Ecto neural progenitor cell (in vitro differentiated cells): ENCODE data around the gene GAS7.

Experiments
- DNase-seq: peaks from one replicate; pipeline ENCODE4 v3.0.0-alpha.2; 2018; ENCODE audit warnings: low spot score

Gene GAS7

GRCh38 chr17:10135539-10136257, 62.7 kb downstream of the GAS7 start:
- DNase-seq, result no peak

GRCh38 chr17:10130677-10131076, 67.7 kb downstream of the GAS7 start:
- no peak for DNase-seq

- no peak for DNase-seq
Observed at GRCh38 chr17:10130263-10130662, 68.1 kb downstream of the GAS7 start.

DNA sequence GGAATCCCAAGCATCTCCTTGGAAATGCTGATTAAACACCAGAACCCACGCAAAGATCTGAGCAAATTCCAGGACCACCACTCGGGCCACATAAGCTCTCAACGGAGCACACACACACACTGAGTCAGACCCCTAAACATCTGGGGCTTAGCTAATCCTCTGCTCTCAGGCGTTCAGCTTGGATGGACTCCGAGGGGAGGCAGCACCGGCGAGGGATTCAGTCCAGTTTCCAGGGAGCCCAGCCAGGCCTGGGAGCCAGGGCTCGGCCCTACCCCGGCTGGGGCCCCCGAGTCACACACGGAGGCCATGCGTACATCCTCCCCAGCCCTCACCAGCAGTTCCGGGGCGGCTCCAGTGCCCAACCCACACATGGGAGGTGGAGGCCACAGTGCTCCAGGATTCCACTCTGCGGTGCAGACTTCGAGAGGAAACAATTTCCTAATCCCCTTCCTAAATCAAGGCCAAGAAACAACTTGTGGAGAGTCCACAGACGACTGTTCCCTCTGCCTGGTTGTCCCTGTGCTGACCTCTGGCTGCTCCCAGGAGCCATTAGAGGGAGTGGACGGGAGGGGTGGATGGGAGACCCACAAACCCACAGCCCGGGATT, 70.5 kb downstream of the GAS7 start:
- peak; percentile 81 for DNase-seq

- DNase-seq, result no peak
Observed at GRCh38 chr17:10126616-10127501, 71.5 kb downstream of the GAS7 start.

GRCh38 chr17:10126276-10126615, 72.2 kb downstream of the GAS7 start:
- no peak for DNase-seq

- DNase-seq, result no peak
Observed at GRCh38 chr17:10125531-10126275, 72.7 kb downstream of the GAS7 start.

GRCh38 chr17:10123093-10123492, 75.3 kb downstream of the GAS7 start:
- no peak for DNase-seq

GRCh38 chr17:10121971-10122707, 76.3 kb downstream of the GAS7 start:
- DNase-seq, result no peak

GRCh38 chr17:10120749-10121148, 77.7 kb downstream of the GAS7 start:
- DNase-seq, result no peak

DNA sequence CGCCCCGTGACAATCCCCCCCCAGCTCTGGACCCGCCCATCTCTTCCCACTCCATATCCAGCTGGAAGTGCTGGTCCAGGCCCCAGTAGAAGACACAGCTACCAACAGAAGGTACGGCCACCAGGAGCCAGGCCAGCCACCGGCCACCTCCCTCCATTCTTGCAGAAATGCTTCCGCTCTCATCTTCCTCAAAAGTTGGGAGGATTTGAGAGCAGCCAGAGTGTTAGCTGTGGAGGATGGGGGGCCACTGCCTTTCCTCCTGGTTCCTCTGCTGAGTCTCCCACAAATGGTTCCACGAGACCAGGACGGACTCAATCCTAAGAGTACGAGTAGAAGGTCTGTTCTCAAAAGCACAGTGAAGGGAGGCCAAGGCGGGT, 78.3 kb downstream of the GAS7 start:
- no peak for DNase-seq

DNA sequence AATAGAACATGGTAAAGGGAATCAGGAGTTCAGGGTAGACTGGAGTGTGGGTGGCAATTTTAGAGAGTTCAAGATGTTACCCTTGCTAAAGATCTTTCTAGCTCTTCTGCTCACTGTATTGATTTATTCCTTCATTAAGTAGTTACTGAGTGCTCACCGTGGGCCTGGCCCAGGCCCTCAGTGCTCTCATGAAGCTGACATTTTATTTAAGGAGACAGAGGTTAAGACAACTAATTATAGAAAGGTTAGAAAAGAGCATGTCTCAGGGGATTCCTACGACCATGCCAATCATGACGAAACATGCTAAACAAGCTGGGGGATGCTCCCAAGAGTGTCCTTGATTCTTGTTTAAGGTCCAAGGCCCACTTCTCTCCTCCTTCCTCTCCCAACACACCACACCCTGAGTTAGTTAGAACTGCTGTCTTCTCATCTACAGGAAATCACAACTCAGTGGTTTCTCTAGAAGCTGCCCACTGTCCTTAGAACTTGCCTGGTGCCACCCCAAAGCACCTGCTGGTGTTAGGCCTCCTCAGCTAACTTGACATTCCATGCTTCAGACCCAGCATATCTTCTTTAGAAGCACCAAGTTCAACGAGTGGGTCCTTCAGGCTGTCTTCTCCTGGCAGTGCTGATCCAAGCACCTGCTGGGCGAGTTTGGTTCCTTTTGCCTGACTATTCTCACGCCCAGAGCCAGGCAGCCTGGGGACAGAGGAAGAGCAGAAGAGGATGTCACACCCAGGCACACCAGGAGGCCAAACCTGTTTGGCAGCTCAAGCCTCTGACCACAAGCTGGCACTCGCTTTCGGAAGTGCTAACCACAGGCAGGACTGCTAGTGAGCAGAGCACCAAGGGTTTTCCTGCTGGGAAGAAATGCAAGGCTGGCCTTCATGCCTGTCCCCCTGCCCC, 79.0 kb downstream of the GAS7 start:
- DNase-seq, result no peak

DNA sequence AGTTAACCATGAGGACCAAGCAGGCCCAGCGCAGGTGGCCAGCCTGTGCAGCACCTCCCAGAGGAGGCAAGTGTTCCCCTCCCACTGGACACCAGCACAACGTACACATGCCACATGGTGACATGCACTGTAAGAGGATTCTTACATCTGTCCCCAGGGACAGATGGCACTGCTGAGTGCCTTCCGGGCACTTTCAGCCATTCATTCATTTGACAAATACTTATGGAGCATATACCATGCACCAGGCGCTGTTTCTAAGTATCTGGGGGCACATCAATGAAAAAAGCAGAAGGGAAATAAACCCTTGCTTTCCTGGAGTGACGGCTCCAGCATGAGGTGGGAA, 79.6 kb downstream of the GAS7 start:
- DNase-seq, result no peak

DNA sequence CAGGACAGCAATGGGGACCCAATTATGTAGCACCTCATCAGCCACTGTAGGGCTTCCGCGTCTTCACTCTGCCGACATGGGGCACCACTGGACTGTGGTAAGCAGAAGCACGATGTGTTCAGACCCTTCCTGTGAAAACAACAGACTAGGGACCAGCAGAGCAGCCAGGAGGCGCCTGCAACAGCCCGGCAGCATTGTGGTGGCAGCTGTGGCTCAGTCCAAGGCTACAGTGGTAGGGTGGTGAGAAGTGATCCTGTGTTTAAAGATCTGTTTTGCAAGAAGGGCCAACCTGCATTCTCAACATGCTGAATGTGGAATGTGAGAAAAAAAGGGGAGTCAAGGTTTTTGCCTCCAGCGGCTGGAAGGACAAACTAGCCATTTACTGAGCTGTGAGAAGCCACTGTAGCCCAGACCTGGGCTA, 80.8 kb downstream of the GAS7 start:
- no peak for DNase-seq

DNA sequence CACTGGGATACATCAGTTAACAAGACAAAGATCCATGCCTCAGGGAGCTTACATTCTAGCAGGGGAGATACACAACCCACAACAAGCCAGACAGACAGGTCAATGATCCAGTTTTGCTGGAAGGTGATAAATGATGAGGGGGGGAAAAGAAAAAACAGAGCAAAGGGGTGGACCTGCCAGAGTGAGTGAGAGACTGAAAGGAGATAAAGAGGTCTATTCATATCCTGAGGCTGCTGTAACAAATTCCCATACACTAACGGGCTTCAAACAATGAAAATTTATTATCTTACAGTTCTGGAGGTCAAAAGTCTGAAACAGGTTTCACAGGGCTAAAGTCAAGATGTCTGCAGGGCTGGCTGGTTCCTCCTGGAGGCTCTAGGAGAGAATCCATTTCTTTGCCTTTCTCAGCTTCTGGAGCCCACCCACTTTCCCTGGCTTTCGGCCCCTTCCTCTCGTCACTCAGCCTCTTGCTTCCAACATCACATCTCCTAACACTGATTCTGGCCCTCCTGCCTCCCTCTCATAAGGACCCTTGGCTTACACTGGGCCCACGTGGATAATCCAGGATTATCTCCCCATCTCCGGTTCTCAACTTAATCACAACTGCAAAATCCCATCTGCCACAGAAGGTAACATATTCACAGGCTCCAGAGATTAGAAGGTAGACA, 81.5 kb downstream of the GAS7 start:
- no peak for DNase-seq

DNA sequence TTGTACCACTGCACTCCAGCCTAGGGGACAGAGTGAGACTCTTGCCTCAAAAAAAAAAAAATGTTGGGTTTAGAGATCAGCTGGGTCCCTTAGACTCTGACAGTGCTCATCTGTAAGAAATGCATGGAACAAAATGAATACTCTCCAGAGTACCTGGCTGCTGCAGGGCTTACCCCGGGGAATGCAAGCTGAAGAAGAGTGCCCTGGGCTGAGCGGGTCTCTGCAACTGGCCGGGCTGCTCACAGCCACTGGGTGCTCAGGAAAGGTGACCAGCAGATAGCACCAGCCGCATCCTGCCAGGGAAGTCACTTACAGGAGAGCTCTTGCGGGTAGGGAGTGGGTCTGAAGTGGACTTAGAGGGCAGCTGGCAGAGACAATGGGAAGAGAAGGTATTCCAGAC, 82.1 kb downstream of the GAS7 start:
- no peak for DNase-seq

- no peak for DNase-seq
Observed at GRCh38 chr17:10115536-10115932, 82.9 kb downstream of the GAS7 start.

- no peak for DNase-seq
Observed at GRCh38 chr17:10114931-10115535, 83.4 kb downstream of the GAS7 start.

GRCh38 chr17:10112962-10113361, 85.4 kb downstream of the GAS7 start:
- DNase-seq, result no peak
